Central memory CD8-positive, alpha-beta T cell (primary cell): ENCODE data around the gene MNX1.

ENCODE experiments used
- ATAC-seq: fragments of 150-1000 bp; cut with Tn5 transposase; replicated peaks from 2 replicates; pipeline ENCODE4 v1.10.0; 2022; ENCODE audit warnings: mild to moderate bottlenecking, moderate FRiP score, moderate number of reproducible peaks; ENCODE audit not compliant: poor library complexity, severe bottlenecking; ENCODE audit errors: extremely low read depth
- DNase-seq, 2 donors: peaks; one replicate each; pipeline ENCODE4 v3.0.0; 2021; ENCODE audit warnings: low spot score in 2 of 2
- H3K27ac Mint-ChIP-seq: one replicate; pipeline ENCODE4 v1.8.0; 2022; ENCODE audit warnings: low read depth, mild to moderate bottlenecking, moderate library complexity, mixed read lengths
- H3K27me3 Mint-ChIP-seq: one replicate; pipeline ENCODE4 v1.8.0; 2022; ENCODE audit warnings: mixed read lengths
- H3K36me3 Mint-ChIP-seq: one replicate; pipeline ENCODE4 v1.8.0; 2022; ENCODE audit warnings: mild to moderate bottlenecking, moderate library complexity, mixed read lengths; ENCODE audit not compliant: insufficient read depth
- H3K4me1 Mint-ChIP-seq: one replicate; pipeline ENCODE4 v1.8.0; 2022; ENCODE audit warnings: mixed read lengths
- H3K4me3 Mint-ChIP-seq: one replicate; pipeline ENCODE4 v1.8.0; 2022; ENCODE audit warnings: mild to moderate bottlenecking, moderate library complexity, mixed read lengths
- H3K9me3 Mint-ChIP-seq: one replicate; pipeline ENCODE4 v1.8.0; 2022; ENCODE audit warnings: mixed read lengths

MNX1 gene

GRCh38 chr7:157043745-157044144 lies 33.3 kb upstream of the MNX1 start:
- Mint-ChIP-seq H3K36me3 (peaks cover 1% of the 10 kb centered on the region), H3K9me3 (no peaks in the 10 kb centered on the region), H3K4me1 (no peaks in the 10 kb centered on the region), H3K27me3 (peaks cover 33% of the 10 kb centered on the region), H3K4me3 (no peak overlapping the region), H3K27ac (no peak overlapping the region)
- ATAC-seq = no peak
- no peak for DNase-seq

GRCh38 chr7:157041514-157042277 lies 31.2 kb upstream of the MNX1 start:
- Mint-ChIP-seq H3K36me3 (peaks cover 4% of the 10 kb centered on the region), H3K4me3 (no peak overlapping the region), H3K27me3 (peaks cover 37% of the 10 kb centered on the region), H3K4me1 (no peaks in the 10 kb centered on the region), H3K27ac (no peak overlapping the region), H3K9me3 (no peaks in the 10 kb centered on the region)
- DNase-seq (no peak), ATAC-seq (no peak)

GRCh38 chr7:157041004-157041403 lies 30.5 kb upstream of the MNX1 start:
- Mint-ChIP-seq H3K4me1 (no peaks in the 10 kb centered on the region), H3K36me3 (peaks cover 4% of the 10 kb centered on the region), H3K9me3 (peaks cover 6% of the 10 kb centered on the region), H3K4me3 (no peak overlapping the region), H3K27ac (no peak overlapping the region), H3K27me3 (peaks cover 44% of the 10 kb centered on the region)
- ATAC-seq (no peak), DNase-seq (no peak)

- H3K4me1 Mint-ChIP-seq = no peaks in the 10 kb centered on the region
- peaks cover 61% of the 10 kb centered on the region for H3K27me3 Mint-ChIP-seq
- ATAC-seq = no peak
- H3K9me3 Mint-ChIP-seq = peaks cover 6% of the 10 kb centered on the region
- DNase-seq = no peak
- peaks cover 4% of the 10 kb centered on the region for H3K36me3 Mint-ChIP-seq
- no peak overlapping the region for H3K27ac Mint-ChIP-seq
- no peak overlapping the region for H3K4me3 Mint-ChIP-seq
These were observed 27.2 kb upstream of the MNX1 start for GRCh38 chr7:157037635-157038034.

GRCh38 chr7:157037028-157037427 lies 26.6 kb upstream of the MNX1 start:
- Mint-ChIP-seq H3K27ac (no peak overlapping the region), H3K36me3 (peaks cover 4% of the 10 kb centered on the region), H3K4me3 (no peak overlapping the region), H3K27me3 (peaks cover 59% of the 10 kb centered on the region), H3K9me3 (peaks cover 6% of the 10 kb centered on the region), H3K4me1 (no peaks in the 10 kb centered on the region)
- ATAC-seq (no peak), DNase-seq (no peak)

DNA sequence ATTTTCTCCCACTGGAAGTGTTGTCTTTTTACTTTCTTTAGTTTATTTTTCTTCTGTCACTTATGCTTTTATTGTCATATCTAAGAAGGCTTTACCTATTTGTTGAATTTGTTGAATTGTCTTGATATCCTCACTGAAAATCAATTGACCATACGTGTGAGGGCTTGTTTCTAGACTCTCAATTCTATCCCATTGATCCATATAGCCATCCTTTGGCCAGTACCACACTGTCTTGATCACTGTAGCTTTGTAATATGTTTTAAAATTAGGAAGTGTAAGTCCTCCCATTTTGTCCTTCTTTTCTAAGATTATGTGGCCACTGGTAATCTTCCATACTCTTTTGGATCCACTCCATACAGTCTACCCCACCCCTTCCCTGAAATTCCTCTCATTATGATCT lies 25.5 kb upstream of the MNX1 start:
- ATAC-seq = no peak

GRCh38 chr7:157035302-157035701 lies 24.8 kb upstream of the MNX1 start:
- H3K4me3 Mint-ChIP-seq = no peak overlapping the region
- peaks cover 53% of the 10 kb centered on the region for H3K27me3 Mint-ChIP-seq
- no peaks in the 10 kb centered on the region for H3K4me1 Mint-ChIP-seq
- H3K27ac Mint-ChIP-seq = no peak overlapping the region
- peaks cover 6% of the 10 kb centered on the region for H3K9me3 Mint-ChIP-seq
- DNase-seq (no peak), ATAC-seq (no peak)
- peaks cover 3% of the 10 kb centered on the region for H3K36me3 Mint-ChIP-seq

More for the DNA sequence above, 25.5 kb upstream of the MNX1 start:
- H3K4me1 Mint-ChIP-seq = no peaks in the 10 kb centered on the region
- H3K4me3 Mint-ChIP-seq = no peak overlapping the region
- H3K9me3 Mint-ChIP-seq = peaks cover 6% of the 10 kb centered on the region
- no peak for DNase-seq
- H3K27me3 Mint-ChIP-seq = peaks cover 58% of the 10 kb centered on the region
- H3K36me3 Mint-ChIP-seq = peaks cover 4% of the 10 kb centered on the region
- H3K27ac Mint-ChIP-seq = no peak overlapping the region

DNA sequence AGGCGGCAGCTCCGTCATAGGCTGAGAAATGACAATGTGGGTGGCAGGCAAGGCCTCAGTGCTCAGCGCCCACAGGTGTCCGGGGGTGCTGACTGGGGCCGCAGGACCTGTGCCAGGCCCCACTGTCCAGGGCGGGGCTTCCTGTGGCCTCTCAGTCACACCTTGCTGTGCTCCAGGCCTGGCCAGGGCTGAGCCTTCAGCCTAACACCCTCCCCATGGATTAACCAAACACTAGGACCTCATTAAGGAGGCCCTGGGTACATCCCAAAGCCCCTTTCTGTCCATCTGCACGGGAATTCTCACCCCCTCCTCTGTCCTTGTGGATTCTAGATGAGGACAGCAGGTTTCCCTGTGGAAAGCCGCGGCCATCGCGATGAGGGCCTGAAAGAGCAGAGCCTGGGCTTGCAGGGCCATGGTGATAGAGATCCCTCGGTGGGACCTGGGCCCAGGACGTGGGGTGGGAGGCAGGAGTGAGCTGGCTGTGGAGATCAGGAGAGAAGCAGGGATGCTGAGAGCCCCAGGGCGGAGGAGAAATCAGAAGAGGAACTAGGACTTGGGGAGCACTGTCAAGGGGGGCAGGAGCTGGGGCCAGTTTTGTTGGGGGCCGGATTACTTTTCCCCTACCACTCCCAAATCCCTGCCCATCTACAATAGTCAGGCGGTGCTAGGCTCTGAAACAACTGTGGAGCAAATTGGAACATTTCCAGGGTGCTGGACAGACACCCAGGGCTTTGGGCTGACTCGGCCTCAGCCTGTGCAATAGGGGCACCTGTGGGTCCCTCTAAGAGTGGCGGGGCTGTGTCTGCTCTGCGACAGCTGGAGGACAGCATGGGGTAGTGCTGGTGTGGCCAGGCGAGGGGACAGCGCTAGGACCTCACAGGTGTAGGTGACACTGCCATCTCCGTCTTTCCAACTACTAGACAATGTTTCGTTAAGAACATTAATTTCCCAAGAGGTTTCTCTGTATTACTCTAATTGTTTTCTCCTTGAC lies 23.3 kb upstream of the MNX1 start:
- H3K36me3 Mint-ChIP-seq = peaks cover 2% of the 10 kb centered on the region
- H3K4me3 Mint-ChIP-seq = no peak overlapping the region
- peaks cover 6% of the 10 kb centered on the region for H3K9me3 Mint-ChIP-seq
- peaks cover 68% of the 10 kb centered on the region for H3K27me3 Mint-ChIP-seq
- DNase-seq (no peak), ATAC-seq (no peak)
- no peak overlapping the region for H3K27ac Mint-ChIP-seq
- no peaks in the 10 kb centered on the region for H3K4me1 Mint-ChIP-seq

- no peak overlapping the region for H3K4me3 Mint-ChIP-seq
- no peaks in the 10 kb centered on the region for H3K4me1 Mint-ChIP-seq
- H3K36me3 Mint-ChIP-seq = peaks cover 2% of the 10 kb centered on the region
- ATAC-seq = no peak
- H3K27ac Mint-ChIP-seq = no peak overlapping the region
- peaks cover 77% of the 10 kb centered on the region for H3K27me3 Mint-ChIP-seq
- peaks cover 6% of the 10 kb centered on the region for H3K9me3 Mint-ChIP-seq
- DNase-seq = no peak
These were observed 22.4 kb upstream of the MNX1 start for GRCh38 chr7:157032644-157033482.

DNA sequence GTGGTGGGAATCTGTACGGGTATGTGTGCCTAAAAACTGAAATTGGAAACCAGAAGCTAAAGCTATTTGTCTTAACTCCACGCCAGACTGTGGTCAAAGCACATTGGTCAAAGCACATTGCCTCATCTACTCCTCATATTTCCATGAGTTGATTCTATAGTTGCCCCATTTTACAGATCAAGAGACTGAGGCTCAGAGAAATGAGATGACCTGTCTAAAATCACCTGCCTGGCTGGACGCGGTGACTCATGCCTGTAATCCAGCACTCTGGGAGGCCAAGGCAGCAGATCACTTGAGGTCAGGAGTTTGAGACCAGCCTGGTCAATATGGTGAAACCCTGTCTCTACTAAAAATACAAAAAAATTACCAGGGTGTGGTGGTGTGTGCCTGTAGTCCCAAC lies 21.7 kb upstream of the MNX1 start:
- Mint-ChIP-seq H3K4me3 (no peak overlapping the region), H3K36me3 (peaks cover 2% of the 10 kb centered on the region), H3K27me3 (peaks cover 77% of the 10 kb centered on the region), H3K27ac (no peak overlapping the region), H3K9me3 (peaks cover 6% of the 10 kb centered on the region), H3K4me1 (no peaks in the 10 kb centered on the region)
- DNase-seq (no peak), ATAC-seq (no peak)

- Mint-ChIP-seq H3K36me3 (no peaks in the 10 kb centered on the region), H3K9me3 (no peaks in the 10 kb centered on the region), H3K27ac (no peak overlapping the region), H3K4me3 (no peak overlapping the region), H3K4me1 (no peaks in the 10 kb centered on the region), H3K27me3 (peaks cover 84% of the 10 kb centered on the region)
- no peak for DNase-seq
- no peak for ATAC-seq
These were observed 17.9 kb upstream of the MNX1 start for GRCh38 chr7:157028199-157028903.
